Measurements from ENCODE around the gene CADPS. TPM values are rescaled to one million over a fixed set of nuclear protein-coding genes. Genes with fewer than 3 reads are reported as not detected.

The CADPS gene
- polyA plus RNA-seq, 1 donor (not counting 4 experiments of a cell fraction or from before 2014, with no cell fraction given): not detected

GRCh38 chr3:62686503-62687294 lies 188.5 kb downstream of the CADPS start:
- no peaks in the 10 kb centered on the region for H4K20me1 ChIP-seq (ENCODE audit: control insufficient read depth, extremely low read depth, insufficient read depth, low read length)
- H3K4me3 ChIP-seq (ENCODE audit: control insufficient read depth in 2 of 3, extremely low read depth in 1 of 3, insufficient read depth in 2 of 3, low read depth in 1 of 3, low read length in 3 of 3): no peak overlapping the region
- DNase-seq (ENCODE audit: low read depth, low spot score) (peak; percentile 63), FAIRE-seq (peak; percentile 58)
- peak overlapping the region; percentile 28 for H3K4me2 ChIP-seq (ENCODE audit: control insufficient read depth, extremely low read depth, insufficient read depth, low read depth, low read length)
- TF ChIP-seq EZH2 (IDR thresholded peaks at IDR 0.05; ENCODE audit: low read length) (no peak), CTCF (optimal IDR thresholded peaks at IDR 0.05 in 1 of 3, IDR thresholded peaks at IDR 0.05 in 1 of 3, conservative IDR thresholded peaks at IDR 0.05 in 1 of 3; ENCODE audit: extremely low read depth in 1 of 3, insufficient read depth in 2 of 3, low read length in 3 of 3) (no peak)
- no peaks in the 10 kb centered on the region for H3K27me3 ChIP-seq (ENCODE audit: control insufficient read depth, extremely low read depth, insufficient read depth, low read length)
- dilution Hi-C loops (cut with MboI; ENCODE audit: extremely low pct_ligation_motif_present, low sequenced_read_pairs): no loop called here
- H3K27ac ChIP-seq (ENCODE audit: control insufficient read depth, insufficient read depth, low read length): peak overlapping the region; percentile 23
- no peaks in the 10 kb centered on the region for H3K9me3 ChIP-seq (ENCODE audit: control insufficient read depth, low read depth, low read length)
- no peaks in the 10 kb centered on the region for H3K79me2 ChIP-seq (ENCODE audit: control insufficient read depth, insufficient read depth, low read length)
- H3K9ac ChIP-seq (ENCODE audit: control insufficient read depth, extremely low read depth, insufficient read depth, low read length): no peak overlapping the region
- no peaks in the 10 kb centered on the region for H3K36me3 ChIP-seq (ENCODE audit: control insufficient read depth in 2 of 2, extremely low read depth in 1 of 2, insufficient read depth in 2 of 2, low read length in 2 of 2)
- H2AFZ ChIP-seq (ENCODE audit: control insufficient read depth, low read length): no peak overlapping the region
- peaks cover 22% of the 10 kb centered on the region for H3K4me1 ChIP-seq (ENCODE audit: control insufficient read depth, extremely low read depth, insufficient read depth, low read length)
- H3K9me1 ChIP-seq (ENCODE audit: control insufficient read depth, extremely low read depth, insufficient read depth, low read length): no peaks in the 10 kb centered on the region

GRCh38 chr3:62682826-62683225 lies 192.4 kb downstream of the CADPS start:
- no peak for TF ChIP-seq CTCF (optimal IDR thresholded peaks at IDR 0.05 in 1 of 3, IDR thresholded peaks at IDR 0.05 in 1 of 3, conservative IDR thresholded peaks at IDR 0.05 in 1 of 3; ENCODE audit: extremely low read depth in 1 of 3, insufficient read depth in 2 of 3, low read length in 3 of 3)
- no peak for TF ChIP-seq EZH2 (IDR thresholded peaks at IDR 0.05; ENCODE audit: low read length)
- no peak overlapping the region for H3K27ac ChIP-seq (ENCODE audit: control insufficient read depth, insufficient read depth, low read length)
- H4K20me1 ChIP-seq (ENCODE audit: control insufficient read depth, extremely low read depth, insufficient read depth, low read length): no peaks in the 10 kb centered on the region
- H3K4me3 ChIP-seq (ENCODE audit: control insufficient read depth in 2 of 3, extremely low read depth in 1 of 3, insufficient read depth in 2 of 3, low read depth in 1 of 3, low read length in 3 of 3): no peak overlapping the region
- peaks cover 35% of the 10 kb centered on the region for H3K4me1 ChIP-seq (ENCODE audit: control insufficient read depth, extremely low read depth, insufficient read depth, low read length)
- no peak for FAIRE-seq
- H3K4me2 ChIP-seq (ENCODE audit: control insufficient read depth, extremely low read depth, insufficient read depth, low read depth, low read length): no peak overlapping the region
- no peaks in the 10 kb centered on the region for H3K79me2 ChIP-seq (ENCODE audit: control insufficient read depth, insufficient read depth, low read length)
- no peaks in the 10 kb centered on the region for H3K9me1 ChIP-seq (ENCODE audit: control insufficient read depth, extremely low read depth, insufficient read depth, low read length)
- no peak overlapping the region for H3K9ac ChIP-seq (ENCODE audit: control insufficient read depth, extremely low read depth, insufficient read depth, low read length)
- no peaks in the 10 kb centered on the region for H3K27me3 ChIP-seq (ENCODE audit: control insufficient read depth, extremely low read depth, insufficient read depth, low read length)
- no peak overlapping the region for H2AFZ ChIP-seq (ENCODE audit: control insufficient read depth, low read length)
- no peaks in the 10 kb centered on the region for H3K9me3 ChIP-seq (ENCODE audit: control insufficient read depth, low read depth, low read length)
- H3K36me3 ChIP-seq (ENCODE audit: control insufficient read depth in 2 of 2, extremely low read depth in 1 of 2, insufficient read depth in 2 of 2, low read length in 2 of 2): no peaks in the 10 kb centered on the region
- dilution Hi-C loops (cut with MboI; ENCODE audit: extremely low pct_ligation_motif_present, low sequenced_read_pairs): no loop called here
- no peak for DNase-seq (ENCODE audit: low read depth, low spot score)
